Bronchial epithelial cell (primary cell): ENCODE data around the gene OR2T2. TPM values are rescaled to one million over a fixed set of nuclear protein-coding genes. Genes with fewer than 3 reads are reported as not detected.
"Not testable (repeated sequence)": the region's sequence is repeated elsewhere in the genome, so short reads cannot be mapped to it uniquely, and the experiment has no call there.

Source experiments
- DNase-seq: peaks from one replicate; pipeline ENCODE4 v3.0.0-alpha.2; 2010; ENCODE audit warnings: low read depth
- FAIRE-seq: peaks from 2 replicates; lab custom pipeline; 2011; peaks lifted over from hg19 to GRCh38; lab: Jason Lieb, UNC
- H3K27me3 ChIP-seq: 2 replicates; pipeline ENCODE4 v1.5.1; 2011; ENCODE audit warnings: low read length; ENCODE audit not compliant: control insufficient read depth, insufficient read depth
- H3K36me3 ChIP-seq: 2 replicates; pipeline ENCODE4 v1.5.1; 2011; ENCODE audit warnings: low read length; ENCODE audit not compliant: control insufficient read depth, insufficient read depth
- H3K4me3 ChIP-seq: 2 replicates; pipeline ENCODE4 v1.5.1; 2011; ENCODE audit warnings: mild to moderate bottlenecking, low read depth, low read length, control low read depth
- CTCF ChIP-seq: IDR thresholded peaks from 2 replicates; pipeline ENCODE4 v1.5.1; 2011; ENCODE audit warnings: mild to moderate bottlenecking, moderate library complexity, low read length, control low read depth, inconsistent platforms; ENCODE audit not compliant: insufficient read depth, severe bottlenecking
- total RNA-seq: library from RNA; depleted of rRNA; stranded (reverse); fragments of >200 nt; gene quantifications from 2 replicates; pipeline ENCODE4 v1.2.1, GENCODE V29; 2014

Gene OR2T2
- not detected in 2 replicates for total RNA-seq

- H3K4me3 ChIP-seq, H3K36me3 ChIP-seq, H3K27me3 ChIP-seq, DNase-seq, FAIRE-seq: not testable (repeated sequence)
These were observed at the start of gene OR2T2 for GRCh38 chr1:248445399-248445798. Gene OR2T2 (plus strand): TSS chr1:248445637. CDS start chr1:248452798, 7,161 bp downstream.

- Histone ChIP-seq H3K36me3 (no peaks in the 10 kb centered on the region), H3K27me3 (no peaks in the 10 kb centered on the region), H3K4me3 (no peak within 1 kb of the TSS)
- DNase-seq (no peak), FAIRE-seq (no peak)
- no peak for TF ChIP-seq CTCF
These were observed 42.7 kb upstream of the OR2T2 start, which contains the start of gene OR2T1 for GRCh38 chr1:248402748-248403147. Gene OR2T1 (plus strand): TSS chr1:248403048. CDS start chr1:248406148, 3,100 bp downstream.

DNA sequence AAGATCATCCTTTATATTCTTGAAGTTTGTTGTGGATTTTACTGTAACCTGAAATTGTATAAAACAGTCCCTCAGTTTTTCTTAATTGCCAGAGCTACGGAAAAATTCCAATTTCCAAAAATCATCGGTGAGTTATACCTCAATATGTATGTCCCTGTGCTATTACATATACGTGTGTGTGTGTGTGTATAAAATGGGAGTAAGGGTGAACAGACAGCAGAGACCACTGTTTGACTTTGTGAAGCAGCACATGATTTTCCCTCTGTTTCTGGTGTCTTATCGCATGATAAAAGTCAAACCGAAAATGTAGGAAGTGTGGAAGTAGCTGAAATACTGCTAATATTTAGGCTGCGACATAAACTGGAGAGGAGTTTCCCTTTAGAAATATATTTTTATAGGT is 41.4 kb upstream of the OR2T2 start:
- H3K36me3 ChIP-seq = no peaks in the 10 kb centered on the region
- H3K27me3 ChIP-seq = no peaks in the 10 kb centered on the region
- FAIRE-seq (peak; percentile 99), DNase-seq (peak; percentile 19)
- TF ChIP-seq CTCF = no peak
- H3K4me3 ChIP-seq = no peak overlapping the region

DNA sequence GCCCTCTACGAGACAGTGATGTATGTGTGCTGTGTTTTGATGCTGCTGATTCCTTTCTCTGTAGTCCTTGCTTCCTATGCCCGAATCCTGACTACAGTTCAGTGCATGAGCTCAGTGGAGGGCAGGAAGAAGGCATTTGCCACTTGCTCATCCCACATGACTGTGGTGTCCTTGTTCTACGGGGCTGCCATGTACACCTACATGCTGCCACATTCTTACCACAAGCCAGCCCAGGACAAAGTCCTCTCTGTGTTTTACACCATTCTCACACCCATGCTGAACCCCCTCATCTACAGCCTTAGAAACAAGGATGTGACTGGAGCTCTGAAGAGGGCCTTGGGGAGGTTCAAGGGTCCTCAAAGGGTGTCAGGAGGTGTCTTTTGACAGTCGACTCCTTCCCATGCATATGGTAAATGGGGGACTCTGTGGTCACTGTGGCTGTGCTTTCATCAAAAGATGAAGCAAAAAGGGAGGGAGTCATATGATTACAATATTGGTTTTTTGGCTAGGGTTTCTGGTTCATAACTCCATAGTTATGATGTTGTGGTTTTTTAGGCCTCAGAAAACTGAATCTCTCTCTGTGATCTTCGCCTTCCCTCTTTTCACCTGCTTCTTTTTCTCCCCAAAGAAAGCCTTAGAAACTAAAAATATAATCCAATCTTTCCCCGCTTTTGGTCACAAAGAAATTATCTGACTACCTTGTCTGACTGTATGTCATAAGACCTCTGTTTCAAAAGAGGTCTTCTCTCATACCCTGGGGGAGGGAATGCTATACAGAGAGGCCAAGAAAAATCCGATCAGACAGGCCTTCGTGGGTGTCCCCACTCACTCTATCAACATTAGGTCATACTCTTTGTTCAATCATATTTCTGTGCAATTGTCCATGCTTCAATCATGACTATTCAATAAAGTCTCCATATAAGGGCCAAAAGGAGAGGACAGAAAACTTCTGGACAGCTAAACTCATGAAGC is 38.4 kb upstream of the OR2T2 start:
- H3K4me3 ChIP-seq = no peak overlapping the region
- no peak for TF ChIP-seq CTCF
- no peaks in the 10 kb centered on the region for H3K27me3 ChIP-seq
- FAIRE-seq (no peak), DNase-seq (no peak)
- no peaks in the 10 kb centered on the region for H3K36me3 ChIP-seq

DNA sequence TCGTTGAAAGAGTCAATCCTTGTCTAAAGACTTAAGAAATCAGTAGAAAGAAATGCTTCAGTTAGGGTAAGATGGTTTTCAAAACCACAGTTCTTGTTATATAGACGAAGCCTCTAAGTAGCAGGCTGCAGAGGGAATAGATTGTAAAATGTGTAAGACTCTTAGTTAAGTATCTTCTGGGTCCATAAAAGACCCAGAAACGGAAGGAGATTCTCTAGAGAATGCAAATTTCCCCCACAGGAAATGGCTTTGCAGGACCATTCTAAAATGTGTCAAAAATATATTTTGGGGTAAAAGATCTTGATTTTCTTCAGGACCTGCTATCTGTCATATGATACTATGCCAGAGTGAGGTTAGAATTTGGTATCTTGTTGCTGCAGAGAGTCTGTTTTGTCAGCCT is 29.2 kb upstream of the OR2T2 start:
- H3K4me3 ChIP-seq = no peak overlapping the region
- TF ChIP-seq CTCF = no peak
- H3K27me3 ChIP-seq = no peaks in the 10 kb centered on the region
- no peak for DNase-seq
- no peak for FAIRE-seq
- H3K36me3 ChIP-seq = no peaks in the 10 kb centered on the region

DNA sequence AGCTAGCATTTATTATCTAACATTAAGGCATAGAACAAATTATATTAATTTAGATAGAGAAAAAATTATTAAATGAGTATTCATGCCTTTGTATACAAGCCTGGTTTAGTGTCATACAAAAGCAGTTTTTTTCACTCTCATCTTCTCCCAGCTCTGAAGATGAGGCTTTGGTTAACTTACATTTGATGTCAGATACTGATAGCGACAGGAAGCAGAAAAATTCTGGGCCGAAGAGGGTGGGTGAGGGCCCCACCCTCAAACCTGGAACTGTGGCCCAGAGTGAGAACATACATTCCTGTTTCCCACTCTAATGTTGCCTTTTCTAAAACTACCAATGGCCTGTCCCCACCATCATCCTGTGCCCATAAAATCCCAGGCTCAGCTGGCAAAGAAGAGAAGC is 27.6 kb upstream of the OR2T2 start:
- no peak for TF ChIP-seq CTCF
- FAIRE-seq (no peak), DNase-seq (no peak)

More for the DNA sequence above, 27.6 kb upstream of the OR2T2 start:
- Histone ChIP-seq H3K27me3 (no peaks in the 10 kb centered on the region), H3K36me3 (no peaks in the 10 kb centered on the region), H3K4me3 (no peak overlapping the region)
